SK-N-SH treated with all-trans-retinoic acid at 6 μM for 48 hours (cell line): ENCODE measurements around the gene ARRDC4.

ENCODE experiments used
- ARNTL ChIP-seq: fragments of 450-650 bp; formaldehyde crosslinking; IDR thresholded peaks from 2 replicates; pipeline ENCODE4 v1.5.0; 2020; ENCODE audit warnings: low read depth, mild to moderate bottlenecking, moderate library complexity, borderline replicate concordance
- BACH2 ChIP-seq: fragments of 250-450 bp; sonication (Bioruptor Pico); IDR thresholded peaks from 2 replicates; pipeline ENCODE4 v1.9.0; 2021; ENCODE audit warnings: mild to moderate bottlenecking, borderline replicate concordance
- CSDC2 ChIP-seq: fragments of 250-450 bp; sonication (Bioruptor Pico); IDR thresholded peaks from 2 replicates; pipeline ENCODE4 v1.5.0; 2020; ENCODE audit warnings: mild to moderate bottlenecking, moderate library complexity
- PATZ1 ChIP-seq: fragments of 250-450 bp; sonication (Bioruptor Pico); IDR thresholded peaks from 2 replicates; pipeline ENCODE4 v1.8.0; 2020; ENCODE audit warnings: mild to moderate bottlenecking, moderate library complexity, borderline replicate concordance
- POU6F1 ChIP-seq: fragments of 250-450 bp; sonication (Bioruptor Pico); IDR thresholded peaks from 2 replicates; pipeline ENCODE4 v1.8.0; 2021; ENCODE audit warnings: low read depth, mild to moderate bottlenecking, moderate library complexity, borderline replicate concordance
- PPARA ChIP-seq: fragments of 250-450 bp; sonication (Bioruptor Pico); IDR thresholded peaks from 2 replicates; pipeline ENCODE4 v1.5.0; 2020; ENCODE audit warnings: mild to moderate bottlenecking, borderline replicate concordance
- RARB ChIP-seq: fragments of 250-450 bp; sonication (Bioruptor Pico); IDR thresholded peaks from 2 replicates; pipeline ENCODE4 v1.8.0; 2021; ENCODE audit warnings: mild to moderate bottlenecking, moderate library complexity
- TCF4 ChIP-seq: fragments of 250-450 bp; sonication (Bioruptor Pico); IDR thresholded peaks from 2 replicates; pipeline ENCODE4 v1.8.0; 2021; ENCODE audit warnings: mild to moderate bottlenecking, moderate library complexity, borderline replicate concordance
- TOX ChIP-seq: fragments of 250-450 bp; sonication (Bioruptor Pico); IDR thresholded peaks from 2 replicates; pipeline ENCODE4 v1.8.0; 2021; ENCODE audit warnings: mild to moderate bottlenecking, moderate library complexity, borderline replicate concordance
- ZC3H10 ChIP-seq: fragments of 250-450 bp; sonication (Bioruptor Pico); IDR thresholded peaks from 2 replicates; pipeline ENCODE4 v1.5.1; 2021; ENCODE audit warnings: mild to moderate bottlenecking, moderate library complexity
- ZFP3 ChIP-seq: fragments of 250-450 bp; sonication (Bioruptor Pico); IDR thresholded peaks from 2 replicates; pipeline ENCODE4 v1.5.0; 2020; ENCODE audit warnings: mild to moderate bottlenecking, moderate library complexity
- ZNF565 ChIP-seq: fragments of 450-650 bp; formaldehyde crosslinking; conservative IDR thresholded peaks from 2 replicates; pipeline ENCODE4 v1.5.0; 2020; ENCODE audit warnings: low read depth, mild to moderate bottlenecking, moderate library complexity
- ZNF70 ChIP-seq: fragments of 450-650 bp; formaldehyde crosslinking; IDR thresholded peaks from 2 replicates; pipeline ENCODE4 v1.5.0; 2020; ENCODE audit warnings: mild to moderate bottlenecking, moderate library complexity
- ZNF8 ChIP-seq: fragments of 450-650 bp; formaldehyde crosslinking; IDR thresholded peaks from 2 replicates; pipeline ENCODE4 v1.5.0; 2020; ENCODE audit warnings: mild to moderate bottlenecking, moderate library complexity

GRCh38 chr15:97921296-97921865 lies 39.1 kb upstream of the ARRDC4 start:
- no peak for TF ChIP-seq TOX
- TF ChIP-seq PATZ1 (CRISPR knock-in tag) = no peak
- no peak for TF ChIP-seq ZFP3
- TF ChIP-seq ZNF70 (CRISPR knock-in tag) = no peak
- TF ChIP-seq RARB (CRISPR knock-in tag) = no peak
- TF ChIP-seq ARNTL (CRISPR knock-in tag) = no peak
- TF ChIP-seq PPARA (CRISPR knock-in tag) = no peak
- no peak for TF ChIP-seq ZC3H10
- TF ChIP-seq ZNF8 (CRISPR knock-in tag) = no peak
- TF ChIP-seq BACH2 (CRISPR knock-in tag) = no peak
- TF ChIP-seq CSDC2 = no peak
- no peak for TF ChIP-seq TCF4 (CRISPR knock-in tag)
- TF ChIP-seq POU6F1 (CRISPR knock-in tag) = no peak
- TF ChIP-seq ZNF565 (CRISPR knock-in tag) = no peak
